Heart left ventricle (tissue), 13 donors: ENCODE data around the gene RETN.

Experiments
- CTCF ChIP-seq, 12 donors: fragments of 200-600 bp; sonication (generic) in 4 of 12; IDR thresholded peaks; one replicate each; pipeline versions ENCODE4 v1.5.0 to v1.8.0; 2018 to 2022; ENCODE audit warnings: antibody characterized with exemption in 12 of 12, mild to moderate bottlenecking in 5 of 12
- POLR2A ChIP-seq, 2 donors: fragments of 450-650 bp; IDR thresholded peaks; one replicate each; pipeline ENCODE4 v1.6.1; 2017; ENCODE audit warnings: antibody characterized with exemption in 2 of 2, mild to moderate bottlenecking in 2 of 2, moderate library complexity in 2 of 2
- donor health status: ischemic (EF 13 %, LVEDD 7.1; RV severe dilation, severe dysfunction).
- donor health status: DM: no; HTN: yes; CAD: no.
- donor health status: DM: no; HTN: no; CAD: no.
- donor health status: ischemic (EF 25% LVEDD 6.9; RV normal size, moderate dysfunction).
- donor health status: ischemic (EF 25% LVEDD 5.7; RV mildly dilated, moderate dysfunction).
- donor health status: ischemic (EF 35%, LVEDD 5.7; RV mildly dilated, moderate dysfunction).
- donor health status: nonischemic (EF 11% LVEDD 7.7; RV severe dilation, severe dysfunction).
- donor health status: DM: yes; HTN: yes; CAD: no.
- donor health status: PGD.
- donor health status: ischemic (EF 29% LVEDD 5.4; RV normal size, mild dysfunction).
- donor health status: nonischemic (EF 23%, LVEDD 6.1; RV moderate dilation, normal function).

- TF ChIP-seq CTCF (IDR thresholded peaks at IDR 0.05) (no peak), POLR2A (IDR thresholded peaks at IDR 0.05) (no peak)
These were observed 5.5 kb downstream of the RETN start for GRCh38 chr19:7674010-7675005.
